Lower leg skin (tissue), 4 donors: ENCODE results near the gene DUOXA2. TPM values are rescaled to one million over a fixed set of nuclear protein-coding genes. Genes with fewer than 3 reads are reported as not detected.

Source experiments
- DNase-seq, 2 donors: peaks; one replicate each; pipeline ENCODE4 v3.0.0-alpha.2; 2019; ENCODE audit warnings: low spot score in 2 of 2
- H3K4me3 ChIP-seq: fragments of 200-600 bp; sonication (generic); 2 replicates; pipeline ENCODE4 v1.5.1; 2017; ENCODE audit warnings: mild to moderate bottlenecking, low read depth; ENCODE audit not compliant: poor library complexity, severe bottlenecking
- CTCF ChIP-seq, 3 donors: fragments of 450-650 bp; IDR thresholded peaks; one replicate each; pipeline ENCODE4 v1.5.1; 2016; ENCODE audit warnings: antibody characterized with exemption in 3 of 3, mild to moderate bottlenecking in 3 of 3, moderate library complexity in 2 of 3
- POLR2A ChIP-seq, 2 donors: fragments of 450-650 bp; IDR thresholded peaks; one replicate each; pipeline ENCODE4 v1.6.1; 2016 to 2017; ENCODE audit warnings: antibody characterized with exemption in 2 of 2, mild to moderate bottlenecking in 1 of 2, moderate library complexity in 1 of 2
- WGBS, 2 donors: methylation state at CpG; one replicate each; pipeline ENCODE4 v1.1.5; 2018; 5-methylcytosine and 5-hydroxymethylcytosine counted together
- intact Hi-C: fragments of 100-400 bp; cut with DNase I; formaldehyde crosslinking; loops from one replicate; pipeline ENCODE4 v1.15.0; 2023; ENCODE audit warnings: low total_unique reads
- total RNA-seq, 4 donors: library from RNA; depleted of rRNA; stranded (reverse); fragments of >200 nt; gene quantifications; one replicate each; pipeline ENCODE4 v1.1.0, GENCODE V29; 2016

Gene DUOXA2
- total RNA-seq, 4 donors from 2014 or later, result not detected

DNA sequence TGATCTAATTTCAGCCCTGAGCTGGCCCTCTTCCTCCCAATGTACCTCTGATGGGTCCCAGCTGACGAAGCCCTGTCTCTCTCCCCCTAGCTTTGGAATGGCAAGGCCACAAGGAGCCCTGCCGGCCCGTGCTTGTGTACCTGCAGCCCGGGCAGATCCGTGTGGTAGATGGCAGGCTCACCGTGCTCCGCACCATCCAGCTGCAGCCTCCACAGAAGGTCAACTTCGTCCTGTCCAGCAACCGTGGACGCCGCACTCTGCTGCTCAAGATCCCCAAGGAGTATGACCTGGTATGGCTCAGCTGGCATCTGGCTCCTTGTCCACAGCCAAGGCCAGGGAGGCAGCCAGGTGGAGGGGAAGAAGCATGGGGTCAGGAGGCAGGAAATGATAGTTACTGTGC, 29.8 kb downstream of the DUOXA2 start:
- WGBS, 2 donors, result 91 to 92% methylated on average over 7 to 11 of the region's 11 CpGs
- TF ChIP-seq POLR2A (IDR thresholded peaks at IDR 0.05) (no peak), CTCF (IDR thresholded peaks at IDR 0.05) (no peak)

DNA sequence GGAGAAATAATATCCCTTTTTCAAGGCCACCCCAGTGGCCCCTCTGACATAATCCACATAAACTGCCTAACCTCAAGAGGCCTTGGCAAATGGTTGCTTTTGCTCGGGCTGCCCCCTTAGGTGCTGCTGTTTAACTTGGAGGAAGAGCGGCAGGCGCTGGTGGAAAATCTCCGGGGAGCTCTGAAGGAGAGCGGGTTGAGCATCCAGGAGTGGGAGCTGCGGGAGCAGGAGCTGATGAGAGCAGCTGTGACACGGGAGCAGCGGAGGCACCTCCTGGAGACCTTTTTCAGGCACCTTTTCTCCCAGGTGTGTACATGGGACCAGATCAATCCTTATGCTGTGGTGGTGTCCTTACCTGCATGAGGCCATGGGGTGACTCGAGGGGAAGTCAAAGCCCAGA, 30.6 kb downstream of the DUOXA2 start:
- intact Hi-C loops, result no loop called here
- H3K4me3 ChIP-seq, result no peak overlapping the region
- TF ChIP-seq POLR2A (IDR thresholded peaks at IDR 0.05) (no peak), CTCF (IDR thresholded peaks at IDR 0.05) (no peak)
- DNase-seq, result no peak
- WGBS, 2 donors, result 87 to 89% methylated on average over 9 of the region's 9 CpGs

More for the DNA sequence above, 29.8 kb downstream of the DUOXA2 start:
- DNase-seq, result no peak
- intact Hi-C loops, result no loop called here
- no peak overlapping the region for H3K4me3 ChIP-seq

GRCh38 chr15:45146405-45146804, 32.3 kb downstream of the DUOXA2 start:
- no peak for DNase-seq
- no peak overlapping the region for H3K4me3 ChIP-seq
- TF ChIP-seq POLR2A (IDR thresholded peaks at IDR 0.05) (no peak), CTCF (IDR thresholded peaks at IDR 0.05) (no peak)
- WGBS, 2 donors, result 51 to 65% methylated on average over 4 of the region's 4 CpGs
- intact Hi-C loops, result no loop called here

DNA sequence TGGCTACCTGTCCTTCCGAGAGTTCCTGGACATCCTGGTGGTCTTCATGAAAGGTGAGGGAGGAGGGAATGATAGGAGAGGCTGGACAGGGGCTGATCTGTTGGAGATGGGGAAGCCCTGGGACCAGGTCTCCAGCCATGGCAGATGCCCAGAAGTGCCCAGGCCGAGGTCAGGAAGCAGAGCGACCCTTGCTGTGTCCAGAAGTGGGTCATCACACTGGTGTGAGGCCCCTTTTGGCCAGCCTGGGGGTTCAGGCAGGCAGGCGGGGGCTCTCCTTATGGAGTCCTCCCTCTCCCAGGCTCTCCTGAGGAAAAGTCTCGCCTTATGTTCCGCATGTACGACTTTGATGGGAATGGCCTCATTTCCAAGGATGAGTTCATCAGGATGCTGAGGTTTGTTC, 33.5 kb downstream of the DUOXA2 start:
- 94 to 96% methylated on average over 7 of the region's 7 CpGs for WGBS, 2 donors
- intact Hi-C loops, result no loop called here

DNA sequence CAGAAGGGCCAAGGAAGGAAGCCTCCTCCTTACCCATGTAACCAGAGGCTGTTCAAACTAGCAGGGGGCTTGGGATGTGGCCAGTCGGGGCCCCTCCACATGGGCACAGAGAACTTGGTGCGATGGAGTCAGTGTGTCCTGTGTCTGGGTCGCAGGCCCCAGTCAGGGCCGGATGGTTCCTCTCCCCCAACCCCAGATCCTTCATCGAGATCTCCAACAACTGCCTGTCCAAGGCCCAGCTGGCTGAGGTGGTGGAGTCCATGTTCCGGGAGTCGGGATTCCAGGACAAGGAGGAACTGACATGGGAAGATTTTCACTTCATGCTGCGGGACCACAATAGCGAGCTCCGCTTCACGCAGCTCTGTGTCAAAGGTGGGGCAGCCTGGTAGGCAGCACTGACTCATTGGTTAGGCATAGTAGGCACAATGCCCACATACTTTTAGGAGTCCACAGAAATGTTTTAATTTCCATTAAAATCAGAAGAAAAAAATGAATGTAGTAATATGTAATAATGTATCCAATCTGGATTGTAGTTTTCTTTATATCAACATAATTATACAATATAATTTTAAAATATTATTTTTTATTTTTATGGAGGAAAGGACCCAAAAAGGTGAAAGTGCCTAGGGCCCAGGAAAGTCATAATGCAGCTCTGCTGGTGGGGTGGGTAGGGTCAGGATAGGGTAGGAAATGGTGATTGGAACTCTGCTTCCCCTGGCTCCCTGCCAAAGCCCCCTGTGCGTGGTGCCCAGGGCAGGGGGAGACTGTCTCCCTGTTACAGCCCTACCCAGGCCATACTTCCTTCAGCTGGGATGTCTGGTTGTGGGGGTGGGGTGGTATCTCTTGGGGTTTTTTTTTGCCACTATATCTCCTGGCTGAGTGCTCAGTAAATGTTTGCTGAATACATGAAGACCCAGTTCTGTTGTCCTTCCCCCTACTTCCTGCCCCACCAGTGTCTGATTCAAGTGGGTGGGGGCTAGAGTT, 34.2 kb downstream of the DUOXA2 start:
- intact Hi-C loops, result no loop called here
- no peak for DNase-seq
- H3K4me3 ChIP-seq, result no peak overlapping the region
- TF ChIP-seq POLR2A (IDR thresholded peaks at IDR 0.05) (no peak), CTCF (IDR thresholded peaks at IDR 0.05) (no peak)
- WGBS, 2 donors, result 67 to 78% methylated on average over 12 of the region's 12 CpGs

More for the DNA sequence above, 33.5 kb downstream of the DUOXA2 start:
- no peak overlapping the region for H3K4me3 ChIP-seq
- TF ChIP-seq POLR2A (IDR thresholded peaks at IDR 0.05), result no peak
- TF ChIP-seq CTCF (IDR thresholded peaks at IDR 0.05), result no peak
- no peak for DNase-seq
